ENCODE measurements around the gene HK1.
A peak's percentile ranks its signal among the peaks of the same experiment; 100 is the strongest.

The HK1 gene

GRCh38 chr10:69389827-69390490, 111.7 kb downstream of the HK1 start:
- no peak overlapping the region for H3K4me3 ChIP-seq (ENCODE audit: low read depth, low read length)
- DNase-seq (ENCODE audit: low read depth) = peak; percentile 69
- no peak for TF ChIP-seq CTCF (conservative IDR thresholded peaks at IDR 0.05; ENCODE audit: low read depth, low read length)

DNA sequence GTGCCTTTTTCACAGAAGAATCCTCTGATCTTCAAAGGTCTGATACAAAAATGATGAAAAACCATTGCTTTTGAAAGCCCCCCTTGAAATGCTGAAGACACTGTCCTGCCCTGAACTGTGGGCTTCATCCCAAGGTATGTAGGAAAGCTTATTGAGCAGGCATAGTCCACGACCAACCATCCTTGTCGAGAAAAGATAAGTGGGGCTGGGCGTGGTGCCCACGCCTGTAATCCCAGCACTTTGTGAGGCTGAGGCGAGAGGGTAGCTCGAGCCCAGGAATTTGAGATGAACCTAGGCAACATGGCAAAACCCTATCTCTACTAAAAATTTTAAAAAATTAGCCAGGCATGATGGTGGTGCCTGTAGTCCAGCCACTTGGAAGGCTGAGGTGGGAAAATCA, 112.9 kb downstream of the HK1 start:
- no peak for DNase-seq (ENCODE audit: low read depth)
- TF ChIP-seq CTCF (conservative IDR thresholded peaks at IDR 0.05; ENCODE audit: low read depth, low read length) = no peak
- H3K4me3 ChIP-seq (ENCODE audit: low read depth, low read length) = no peak overlapping the region

DNA sequence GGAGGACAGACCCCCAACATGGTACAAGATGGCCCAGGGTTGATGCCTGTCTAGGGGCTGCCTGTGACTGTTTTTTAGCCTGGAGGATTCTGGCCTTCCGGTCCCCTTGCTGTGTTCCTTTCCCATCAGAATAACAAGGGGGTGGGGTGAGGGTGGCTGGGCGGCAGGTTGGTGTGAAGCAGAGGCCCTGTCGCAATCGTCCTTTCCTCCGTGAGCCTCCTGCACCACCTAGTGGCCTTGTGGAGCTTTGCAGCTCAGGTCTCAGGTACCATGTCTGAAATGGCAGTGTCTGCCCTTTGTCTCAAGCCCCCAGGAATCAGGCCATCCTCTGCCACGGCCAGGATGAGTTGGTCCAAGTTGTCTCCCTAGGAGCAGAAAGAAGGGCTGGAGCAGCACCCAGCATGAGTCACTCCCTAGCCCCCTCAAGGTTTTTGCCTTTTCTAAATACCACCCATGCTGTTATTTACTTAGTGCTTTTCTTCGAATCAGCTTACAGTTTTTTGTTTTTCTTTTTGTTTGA, 114.2 kb downstream of the HK1 start:
- DNase-seq (ENCODE audit: low read depth) = peak; percentile 90
- H3K4me3 ChIP-seq (ENCODE audit: low read depth, low read length) = no peak overlapping the region
- peak; percentile 99 for TF ChIP-seq CTCF (conservative IDR thresholded peaks at IDR 0.05; ENCODE audit: low read depth, low read length)

- no peak for DNase-seq (ENCODE audit: low read depth)
- TF ChIP-seq CTCF (conservative IDR thresholded peaks at IDR 0.05; ENCODE audit: low read depth, low read length) = no peak
- no peak overlapping the region for H3K4me3 ChIP-seq (ENCODE audit: low read depth, low read length)
Observed at GRCh38 chr10:69394020-69394419, 115.7 kb downstream of the HK1 start.

- no peak overlapping the region for H3K4me3 ChIP-seq (ENCODE audit: low read depth, low read length)
- DNase-seq (ENCODE audit: low read depth) = peak; percentile 58
- no peak for TF ChIP-seq CTCF (conservative IDR thresholded peaks at IDR 0.05; ENCODE audit: low read depth, low read length)
Observed at GRCh38 chr10:69397972-69398371, 119.7 kb downstream of the HK1 start.

GRCh38 chr10:69398466-69398865, 120.2 kb downstream of the HK1 start:
- no peak overlapping the region for H3K4me3 ChIP-seq (ENCODE audit: low read depth, low read length)
- no peak for DNase-seq (ENCODE audit: low read depth)
- no peak for TF ChIP-seq CTCF (conservative IDR thresholded peaks at IDR 0.05; ENCODE audit: low read depth, low read length)

DNA sequence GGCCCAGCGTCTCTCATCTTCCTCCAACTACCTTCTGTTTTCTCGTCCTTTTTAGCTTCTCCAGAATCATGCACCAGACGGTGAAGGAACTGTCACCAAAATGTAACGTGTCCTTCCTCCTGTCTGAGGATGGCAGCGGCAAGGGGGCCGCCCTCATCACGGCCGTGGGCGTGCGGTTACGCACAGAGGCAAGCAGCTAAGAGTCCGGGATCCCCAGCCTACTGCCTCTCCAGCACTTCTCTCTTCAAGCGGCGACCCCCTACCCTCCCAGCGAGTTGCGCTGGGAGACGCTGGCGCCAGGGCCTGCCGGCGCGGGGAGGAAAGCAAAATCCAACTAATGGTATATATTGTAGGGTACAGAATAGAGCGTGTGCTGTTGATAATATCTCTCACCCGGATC, 122.6 kb downstream of the HK1 start:
- DNase-seq (ENCODE audit: low read depth) = no peak

More for the DNA sequence above, 122.6 kb downstream of the HK1 start:
- no peak for TF ChIP-seq CTCF (conservative IDR thresholded peaks at IDR 0.05; ENCODE audit: low read depth, low read length)
- no peak overlapping the region for H3K4me3 ChIP-seq (ENCODE audit: low read depth, low read length)

Measured in choroid plexus epithelial cell (primary cell).